Liver (tissue), 9 donors: Measurements from ENCODE around the gene PUS3. TPM values are rescaled to one million over a fixed set of nuclear protein-coding genes. Genes with fewer than 3 reads are reported as not detected.
A peak's percentile ranks its signal among the peaks of the same experiment; 100 is the strongest.

Experiments
- DNase-seq: peaks from one replicate; pipeline ENCODE4 v3.0.0-alpha.2; 2017; ENCODE audit warnings: low spot score
- H3K27ac ChIP-seq, 2 donors: one replicate each; pipeline ENCODE4 v1.7.0; 2013; ENCODE audit warnings: inconsistent platforms in 2 of 2, low read length in 2 of 2, control low read depth in 1 of 2, low read depth in 1 of 2, mild to moderate bottlenecking in 1 of 2
- H3K27me3 ChIP-seq, 4 donors: one replicate each; pipeline versions ENCODE4 v1.6.1 to v1.7.0; 2013; ENCODE audit warnings: low read length in 3 of 4, inconsistent platforms in 1 of 4, mild to moderate bottlenecking in 1 of 4, moderate library complexity in 1 of 4; ENCODE audit not compliant: control insufficient read depth in 4 of 4, insufficient read depth in 4 of 4
- H3K36me3 ChIP-seq, 4 donors: one replicate each; pipeline versions ENCODE4 v1.6.1 to v1.7.0; 2013; ENCODE audit warnings: low read length in 3 of 4, mild to moderate bottlenecking in 3 of 4, low read depth in 1 of 4, moderate library complexity in 1 of 4; ENCODE audit not compliant: control insufficient read depth in 4 of 4, insufficient read depth in 3 of 4
- H3K4me1 ChIP-seq, 4 donors: one replicate each; pipeline versions ENCODE4 v1.6.1 to v1.7.0; 2013; ENCODE audit warnings: low read length in 3 of 4, mild to moderate bottlenecking in 3 of 4, moderate library complexity in 1 of 4; ENCODE audit not compliant: control insufficient read depth in 4 of 4, insufficient read depth in 4 of 4
- H3K4me3 ChIP-seq, 3 donors: one replicate each; pipeline versions ENCODE4 v1.6.1 to v1.7.0; 2013; ENCODE audit warnings: low read length in 3 of 3, control low read depth in 1 of 3, low read depth in 1 of 3, mild to moderate bottlenecking in 1 of 3
- H3K9ac ChIP-seq, 2 donors: one replicate each; pipeline ENCODE4 v1.7.0; 2013; ENCODE audit warnings: low read length in 2 of 2, mild to moderate bottlenecking in 2 of 2, moderate library complexity in 2 of 2, control low read depth in 1 of 2, low read depth in 1 of 2
- H3K9me3 ChIP-seq, 4 donors: one replicate each; pipeline versions ENCODE4 v1.6.1 to v1.7.0; 2013; ENCODE audit warnings: low read length in 3 of 4; ENCODE audit not compliant: control insufficient read depth in 4 of 4
- ATF3 ChIP-seq: IDR thresholded peaks from 2 replicates; pipeline ENCODE4 v1.6.1; 2016; ENCODE audit warnings: antibody characterized with exemption
- EGR1 ChIP-seq, 2 donors: IDR thresholded peaks; 2 replicates each; pipeline ENCODE4 v1.6.1; 2016 to 2018; ENCODE audit warnings: antibody characterized with exemption in 2 of 2, low read depth in 2 of 2
- FOXA1 ChIP-seq: IDR thresholded peaks from 2 replicates; pipeline ENCODE4 v1.6.1; 2016; ENCODE audit warnings: antibody characterized with exemption
- FOXA2 ChIP-seq: IDR thresholded peaks from 2 replicates; pipeline ENCODE4 v1.6.1; 2016; ENCODE audit warnings: antibody characterized with exemption
- GABPA ChIP-seq, 2 donors: IDR thresholded peaks in 1 of 2; conservative IDR thresholded peaks in 1 of 2; 2 replicates each; pipeline ENCODE4 v1.6.1; 2016; ENCODE audit warnings: antibody characterized with exemption in 2 of 2, mild to moderate bottlenecking in 1 of 2, moderate library complexity in 1 of 2
- HNF4A ChIP-seq, 2 donors: conservative IDR thresholded peaks; 2 replicates each; pipeline ENCODE4 v1.6.1; 2016; ENCODE audit warnings: antibody characterized with exemption in 2 of 2, mild to moderate bottlenecking in 2 of 2
- HNF4G ChIP-seq: IDR thresholded peaks from 2 replicates; pipeline ENCODE4 v1.6.1; 2016; ENCODE audit warnings: antibody characterized with exemption
- JUND ChIP-seq, 2 donors: IDR thresholded peaks; 2 replicates each; pipeline ENCODE4 v1.6.1; 2016; ENCODE audit warnings: antibody characterized with exemption in 2 of 2
- NR2F2 ChIP-seq: IDR thresholded peaks from 2 replicates; pipeline ENCODE4 v1.6.1; 2016; ENCODE audit warnings: antibody characterized with exemption
- RAD21 ChIP-seq, 2 donors: IDR thresholded peaks; 2 replicates each; pipeline ENCODE4 v1.6.1; 2016; ENCODE audit warnings: antibody characterized with exemption in 2 of 2, mild to moderate bottlenecking in 2 of 2
- RXRA ChIP-seq, 2 donors: IDR thresholded peaks; 2 replicates each; pipeline ENCODE4 v1.6.1; 2017 to 2018; ENCODE audit warnings: antibody characterized with exemption in 2 of 2, mild to moderate bottlenecking in 1 of 2
- SP1 ChIP-seq: IDR thresholded peaks from 2 replicates; pipeline ENCODE4 v1.6.1; 2018; ENCODE audit warnings: antibody characterized with exemption, mild to moderate bottlenecking
- TAF1 ChIP-seq: conservative IDR thresholded peaks from 2 replicates; pipeline ENCODE4 v1.6.1; 2016; ENCODE audit warnings: antibody characterized with exemption, mild to moderate bottlenecking
- YY1 ChIP-seq: IDR thresholded peaks from 2 replicates; pipeline ENCODE4 v1.6.1; 2016; ENCODE audit warnings: antibody characterized with exemption, mild to moderate bottlenecking
- ZBTB33 ChIP-seq: IDR thresholded peaks from 2 replicates; pipeline ENCODE4 v1.6.1; 2016; ENCODE audit warnings: antibody characterized with exemption
- WGBS: extraction: QIAGEN DNeasy Blood & Tissue Kit; methylation state at CpG from one replicate; pipeline ENCODE4 v1.1.7; 2013; 5-methylcytosine and 5-hydroxymethylcytosine counted together
- polyA plus RNA-seq, 2 donors: library from polyadenylated mRNA; stranded (reverse) in 1 of 2; unstranded in 1 of 2; fragments of 200-250 nt in 1 of 2; fragments of >200 nt in 1 of 2; fragmentation: Nextera tagmentation in 1 of 2; extraction: Ambion mirVana in 1 of 2; gene quantifications; one replicate each; pipeline versions ENCODE4 v1.2.1 to v1.2.3, GENCODE V29; 2013 to 2015
- total RNA-seq, 2 donors: library from RNA; depleted of rRNA; stranded (reverse); fragments of >200 nt; gene quantifications; one replicate each; pipeline ENCODE4 v1.2.3, GENCODE V29; 2014
- TF ChIP-seq, protein P1 (sequence below): IDR thresholded peaks from 2 replicates; pipeline ENCODE4 v1.6.1; 2016; ENCODE audit warnings: antibody characterized with exemption
- TF ChIP-seq, protein P2 (sequence below): fragments of 150-350 bp; IDR thresholded peaks from 2 replicates; pipeline ENCODE4 v1.5.1; 2017; ENCODE audit warnings: improper control_type of control experiment, low read depth, low read length; ENCODE audit not compliant: missing input control
- TF ChIP-seq, protein P3 (sequence below): IDR thresholded peaks from 2 replicates; pipeline ENCODE4 v1.6.1; 2016; ENCODE audit warnings: antibody characterized with exemption, mild to moderate bottlenecking
- donor health status: healthy.
- donor health status: healthy.
- donor health status: healthy.
- donor health status: healthy.
- donor health status: healthy.

PUS3 gene
- total and polyA plus RNA-seq, 4 donors = 15.5 to 22.2 (median 17.1) TPM

GRCh38 chr11:125925804-125926203 lies 22.8 kb upstream of the PUS3 start (continued):
- TF ChIP-seq FOXA1 (no peak), HNF4G (no peak), YY1 (no peak), ZBTB33 (no peak)
- TF ChIP-seq, protein P1, sequence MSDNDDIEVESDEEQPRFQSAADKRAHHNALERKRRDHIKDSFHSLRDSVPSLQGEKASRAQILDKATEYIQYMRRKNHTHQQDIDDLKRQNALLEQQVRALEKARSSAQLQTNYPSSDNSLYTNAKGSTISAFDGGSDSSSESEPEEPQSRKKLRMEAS = no peak

DNA sequence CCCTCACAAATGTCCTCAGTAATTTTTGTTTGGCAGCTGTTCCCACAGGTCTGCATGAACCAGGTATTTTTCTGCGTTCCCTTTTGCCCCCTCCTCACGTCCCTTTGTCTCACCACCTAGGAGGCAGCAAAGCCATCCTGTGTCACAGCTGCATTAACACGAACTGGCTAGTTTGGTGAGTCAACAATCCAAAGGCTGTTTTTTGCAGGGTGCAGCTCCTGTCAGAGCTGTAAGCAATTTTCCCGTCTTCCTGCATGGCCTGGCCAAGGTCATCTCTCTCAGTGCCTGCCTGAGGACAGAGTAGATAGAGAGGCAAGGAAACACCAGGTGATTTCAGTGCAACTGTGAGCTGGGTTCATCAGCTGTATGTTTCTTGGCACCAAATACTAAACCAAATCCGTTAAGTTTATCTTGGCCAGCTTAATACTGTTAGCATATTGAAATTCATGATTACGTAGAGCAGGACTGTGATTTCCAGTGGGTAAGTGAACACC lies 22.3 kb upstream of the PUS3 start:
- H3K4me1 ChIP-seq = peaks cover 3 to 15% (median 7%) of the 10 kb centered on the region in 4 donors
- peak overlapping the region in 1 of 2 donors; percentile 15 for H3K27ac ChIP-seq
- H3K36me3 ChIP-seq = no peaks in the 10 kb centered on the region
- H3K27me3 ChIP-seq = no peaks in the 10 kb centered on the region
- no peak for DNase-seq
- 28% methylated on average over 6 of the region's 6 CpGs for WGBS
- H3K9ac ChIP-seq = no peak overlapping the region
- no peaks in the 10 kb centered on the region for H3K9me3 ChIP-seq
- H3K4me3 ChIP-seq = no peak overlapping the region
- TF ChIP-seq FOXA2 (peak; percentile 38), RXRA (IDR thresholded peaks at IDR 0.05) (peak; percentile 79 to 82), FOXA1 (no peak), SP1 (peak; percentile 54), YY1 (peak; percentile 52), TAF1 (no peak), GABPA (IDR thresholded peaks at IDR 0.05 in 1 of 2, conservative IDR thresholded peaks at IDR 0.05 in 1 of 2) (no peak), JUND (IDR thresholded peaks at IDR 0.05) (peak in 1 of 2 donors; percentile 51), RAD21 (IDR thresholded peaks at IDR 0.05) (peak; percentile 43 to 44), ATF3 (no peak), EGR1 (IDR thresholded peaks at IDR 0.05; ENCODE audit: low read depth in 2 of 2) (no peak), NR2F2 (no peak), HNF4G (no peak), ZBTB33 (no peak), HNF4A (conservative IDR thresholded peaks at IDR 0.05) (peak; percentile 58 to 73)
- TF ChIP-seq, protein P1 = no peak
- TF ChIP-seq, protein P2, sequence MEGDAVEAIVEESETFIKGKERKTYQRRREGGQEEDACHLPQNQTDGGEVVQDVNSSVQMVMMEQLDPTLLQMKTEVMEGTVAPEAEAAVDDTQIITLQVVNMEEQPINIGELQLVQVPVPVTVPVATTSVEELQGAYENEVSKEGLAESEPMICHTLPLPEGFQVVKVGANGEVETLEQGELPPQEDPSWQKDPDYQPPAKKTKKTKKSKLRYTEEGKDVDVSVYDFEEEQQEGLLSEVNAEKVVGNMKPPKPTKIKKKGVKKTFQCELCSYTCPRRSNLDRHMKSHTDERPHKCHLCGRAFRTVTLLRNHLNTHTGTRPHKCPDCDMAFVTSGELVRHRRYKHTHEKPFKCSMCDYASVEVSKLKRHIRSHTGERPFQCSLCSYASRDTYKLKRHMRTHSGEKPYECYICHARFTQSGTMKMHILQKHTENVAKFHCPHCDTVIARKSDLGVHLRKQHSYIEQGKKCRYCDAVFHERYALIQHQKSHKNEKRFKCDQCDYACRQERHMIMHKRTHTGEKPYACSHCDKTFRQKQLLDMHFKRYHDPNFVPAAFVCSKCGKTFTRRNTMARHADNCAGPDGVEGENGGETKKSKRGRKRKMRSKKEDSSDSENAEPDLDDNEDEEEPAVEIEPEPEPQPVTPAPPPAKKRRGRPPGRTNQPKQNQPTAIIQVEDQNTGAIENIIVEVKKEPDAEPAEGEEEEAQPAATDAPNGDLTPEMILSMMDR = no peak
- TF ChIP-seq, protein P3, sequence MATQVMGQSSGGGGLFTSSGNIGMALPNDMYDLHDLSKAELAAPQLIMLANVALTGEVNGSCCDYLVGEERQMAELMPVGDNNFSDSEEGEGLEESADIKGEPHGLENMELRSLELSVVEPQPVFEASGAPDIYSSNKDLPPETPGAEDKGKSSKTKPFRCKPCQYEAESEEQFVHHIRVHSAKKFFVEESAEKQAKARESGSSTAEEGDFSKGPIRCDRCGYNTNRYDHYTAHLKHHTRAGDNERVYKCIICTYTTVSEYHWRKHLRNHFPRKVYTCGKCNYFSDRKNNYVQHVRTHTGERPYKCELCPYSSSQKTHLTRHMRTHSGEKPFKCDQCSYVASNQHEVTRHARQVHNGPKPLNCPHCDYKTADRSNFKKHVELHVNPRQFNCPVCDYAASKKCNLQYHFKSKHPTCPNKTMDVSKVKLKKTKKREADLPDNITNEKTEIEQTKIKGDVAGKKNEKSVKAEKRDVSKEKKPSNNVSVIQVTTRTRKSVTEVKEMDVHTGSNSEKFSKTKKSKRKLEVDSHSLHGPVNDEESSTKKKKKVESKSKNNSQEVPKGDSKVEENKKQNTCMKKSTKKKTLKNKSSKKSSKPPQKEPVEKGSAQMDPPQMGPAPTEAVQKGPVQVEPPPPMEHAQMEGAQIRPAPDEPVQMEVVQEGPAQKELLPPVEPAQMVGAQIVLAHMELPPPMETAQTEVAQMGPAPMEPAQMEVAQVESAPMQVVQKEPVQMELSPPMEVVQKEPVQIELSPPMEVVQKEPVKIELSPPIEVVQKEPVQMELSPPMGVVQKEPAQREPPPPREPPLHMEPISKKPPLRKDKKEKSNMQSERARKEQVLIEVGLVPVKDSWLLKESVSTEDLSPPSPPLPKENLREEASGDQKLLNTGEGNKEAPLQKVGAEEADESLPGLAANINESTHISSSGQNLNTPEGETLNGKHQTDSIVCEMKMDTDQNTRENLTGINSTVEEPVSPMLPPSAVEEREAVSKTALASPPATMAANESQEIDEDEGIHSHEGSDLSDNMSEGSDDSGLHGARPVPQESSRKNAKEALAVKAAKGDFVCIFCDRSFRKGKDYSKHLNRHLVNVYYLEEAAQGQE = no peak
